ENCODE measurements around the gene MUC5AC. TPM values are rescaled to one million over a fixed set of nuclear protein-coding genes. Genes with fewer than 3 reads are reported as not detected.
A peak's percentile ranks its signal among the peaks of the same experiment; 100 is the strongest.
"Not testable (repeated sequence)": the region's sequence is repeated elsewhere in the genome, so short reads cannot be mapped to it uniquely, and the experiment has no call there.

Gene MUC5AC
- total and polyA plus RNA-seq, 5 donors: not detected

DNA sequence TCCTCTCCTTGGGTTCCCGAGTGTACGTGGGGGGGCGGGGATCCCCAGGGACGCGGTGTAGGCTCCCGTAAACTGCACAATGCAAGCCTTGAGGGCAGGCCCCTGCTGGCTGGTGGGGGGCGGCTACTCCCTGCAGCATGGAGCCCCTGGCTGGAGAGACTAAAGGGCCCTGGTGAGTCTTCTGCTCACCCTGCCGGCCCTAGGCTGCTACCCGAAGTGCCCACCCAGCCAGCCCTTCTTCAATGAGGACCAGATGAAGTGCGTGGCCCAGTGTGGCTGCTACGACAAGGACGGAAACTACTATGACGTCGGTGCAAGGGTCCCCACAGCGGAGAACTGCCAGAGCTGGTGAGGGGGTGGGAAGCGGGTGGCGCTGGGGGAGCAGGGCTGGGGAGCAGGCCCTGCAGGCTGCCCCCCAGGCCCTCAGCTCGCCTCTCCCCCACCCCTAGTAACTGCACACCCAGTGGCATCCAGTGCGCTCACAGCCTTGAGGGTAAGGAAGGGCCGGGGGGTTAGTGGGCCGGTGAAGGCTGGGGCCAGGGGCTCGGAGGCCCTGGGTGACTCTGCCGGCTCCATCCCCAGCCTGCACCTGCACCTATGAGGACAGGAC is 81.9 kb downstream of the MUC5AC start:
- 87% methylated on average over 23 of the region's 23 CpGs for whole genome bisulfite sequencing
- Histone ChIP-seq H3K9me3 (ENCODE audit: control insufficient read depth, low read length) (no peaks in the 10 kb centered on the region), H3K27me3 (ENCODE audit: control insufficient read depth, insufficient read depth) (no peaks in the 10 kb centered on the region), H3K27ac (ENCODE audit: low read length) (no peak overlapping the region), H3K4me3 (ENCODE audit: low read length) (no peak overlapping the region), H3K4me1 (ENCODE audit: control insufficient read depth, insufficient read depth, low read length) (no peaks in the 10 kb centered on the region)
- ATAC-seq (no peak), DNase-seq (no peak)
- intact Hi-C loops (cut with DNase I): no loop called here

GRCh38 chr11:1240771-1241170 is 83.0 kb downstream of the MUC5AC start:
- DNase-seq: no peak

GRCh38 chr11:1241706-1242105 is 84.0 kb downstream of the MUC5AC start:
- no peak for ATAC-seq
- H3K27ac ChIP-seq (ENCODE audit: low read length): no peak overlapping the region
- no peak overlapping the region for H3K4me3 ChIP-seq (ENCODE audit: low read length)
- WGBS: 96% methylated on average over 20 of the region's 20 CpGs
- H3K4me1 ChIP-seq (ENCODE audit: control insufficient read depth, insufficient read depth, low read length): no peaks in the 10 kb centered on the region
- DNase-seq: no peak
- intact Hi-C loops (cut with DNase I): no loop called here
- no peaks in the 10 kb centered on the region for H3K27me3 ChIP-seq (ENCODE audit: control insufficient read depth, insufficient read depth)
- no peaks in the 10 kb centered on the region for H3K9me3 ChIP-seq (ENCODE audit: control insufficient read depth, low read length)

More at GRCh38 chr11:1240771-1241170, 83.0 kb downstream of the MUC5AC start:
- no peaks in the 10 kb centered on the region for H3K4me1 ChIP-seq (ENCODE audit: control insufficient read depth, insufficient read depth, low read length)
- no peak for ATAC-seq
- H3K4me3 ChIP-seq (ENCODE audit: low read length): no peak overlapping the region
- H3K9me3 ChIP-seq (ENCODE audit: control insufficient read depth, low read length): no peaks in the 10 kb centered on the region
- H3K27ac ChIP-seq (ENCODE audit: low read length): no peak overlapping the region
- H3K27me3 ChIP-seq (ENCODE audit: control insufficient read depth, insufficient read depth): no peaks in the 10 kb centered on the region
- WGBS: 94% methylated on average over 25 of the region's 25 CpGs
- intact Hi-C loops (cut with DNase I): no loop called here

DNA sequence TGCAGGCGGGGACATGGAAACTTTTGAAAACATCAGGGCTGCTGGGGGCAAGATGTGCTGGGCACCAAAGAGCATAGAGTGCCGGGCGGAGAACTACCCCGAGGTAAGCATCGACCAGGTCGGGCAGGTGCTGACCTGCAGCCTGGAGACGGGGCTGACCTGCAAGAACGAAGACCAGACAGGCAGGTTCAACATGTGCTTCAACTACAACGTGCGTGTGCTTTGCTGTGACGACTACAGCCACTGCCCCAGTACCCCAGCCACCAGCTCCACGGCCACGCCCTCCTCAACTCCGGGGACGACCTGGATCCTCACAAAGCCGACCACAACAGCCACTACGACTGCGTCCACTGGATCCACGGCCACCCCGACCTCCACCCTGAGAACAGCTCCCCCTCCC is 84.5 kb downstream of the MUC5AC start:
- DNase-seq (no peak), ATAC-seq (no peak)
- no peaks in the 10 kb centered on the region for H3K4me1 ChIP-seq (ENCODE audit: control insufficient read depth, insufficient read depth, low read length)
- H3K27ac ChIP-seq (ENCODE audit: low read length): no peak overlapping the region
- no peaks in the 10 kb centered on the region for H3K27me3 ChIP-seq (ENCODE audit: control insufficient read depth, insufficient read depth)
- WGBS: 95% methylated on average over 20 of the region's 20 CpGs
- H3K4me3 ChIP-seq (ENCODE audit: low read length): no peak overlapping the region
- intact Hi-C loops (cut with DNase I): no loop called here
- no peaks in the 10 kb centered on the region for H3K9me3 ChIP-seq (ENCODE audit: control insufficient read depth, low read length)

- WGBS: 95% methylated on average over 8 of the region's 11 CpGs
- not testable (repeated sequence) for DNase-seq
These were observed 85.0 kb downstream of the MUC5AC start for GRCh38 chr11:1242751-1243150.

DNA sequence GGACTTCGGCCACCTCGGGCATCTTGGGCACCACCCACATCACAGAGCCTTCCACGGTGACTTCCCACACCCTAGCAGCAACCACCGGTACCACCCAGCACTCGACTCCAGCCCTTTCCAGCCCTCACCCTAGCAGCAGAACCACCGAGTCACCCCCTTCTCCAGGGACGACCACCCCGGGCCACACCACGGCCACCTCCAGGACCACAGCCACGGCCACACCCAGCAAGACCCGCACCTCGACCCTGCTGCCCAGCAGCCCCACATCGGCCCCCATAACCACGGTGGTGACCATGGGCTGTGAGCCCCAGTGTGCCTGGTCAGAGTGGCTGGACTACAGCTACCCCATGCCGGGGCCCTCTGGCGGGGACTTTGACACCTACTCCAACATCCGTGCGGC is 85.8 kb downstream of the MUC5AC start:
- WGBS: 93% methylated on average over 13 of the region's 18 CpGs
- not testable (repeated sequence) for DNase-seq

More at GRCh38 chr11:1242751-1243150, 85.0 kb downstream of the MUC5AC start:
- H3K27ac ChIP-seq (ENCODE audit: low read length); H3K4me1 ChIP-seq (ENCODE audit: control insufficient read depth, insufficient read depth, low read length); H3K4me3 ChIP-seq (ENCODE audit: low read length); H3K9me3 ChIP-seq (ENCODE audit: control insufficient read depth, low read length); ATAC-seq; intact Hi-C loops (cut with DNase I); H3K27me3 ChIP-seq (ENCODE audit: control insufficient read depth, insufficient read depth): not testable (repeated sequence)

DNA sequence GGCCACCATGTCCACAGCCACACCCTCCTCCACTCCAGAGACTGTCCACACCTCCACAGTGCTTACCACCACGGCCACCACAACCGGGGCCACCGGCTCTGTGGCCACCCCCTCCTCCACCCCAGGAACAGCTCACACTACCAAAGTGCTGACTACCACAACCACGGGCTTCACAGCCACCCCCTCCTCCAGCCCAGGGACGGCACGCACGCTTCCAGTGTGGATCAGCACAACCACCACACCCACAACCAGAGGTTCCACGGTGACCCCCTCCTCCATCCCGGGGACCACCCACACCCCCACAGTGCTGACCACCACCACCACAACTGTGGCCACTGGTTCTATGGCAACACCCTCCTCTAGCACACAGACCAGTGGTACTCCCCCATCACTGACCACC is 86.8 kb downstream of the MUC5AC start:
- H3K27me3 ChIP-seq (ENCODE audit: control insufficient read depth, insufficient read depth); H3K4me1 ChIP-seq (ENCODE audit: control insufficient read depth, insufficient read depth, low read length); H3K9me3 ChIP-seq (ENCODE audit: control insufficient read depth, low read length); H3K27ac ChIP-seq (ENCODE audit: low read length); H3K4me3 ChIP-seq (ENCODE audit: low read length); intact Hi-C loops (cut with DNase I); ATAC-seq: not testable (repeated sequence)
- 98% methylated on average over 9 of the region's 9 CpGs for WGBS
- peak in 1 of 3 donors; percentile 10 for DNase-seq

More for the DNA sequence above, 85.8 kb downstream of the MUC5AC start:
- H3K4me3 ChIP-seq (ENCODE audit: low read length); H3K27ac ChIP-seq (ENCODE audit: low read length); H3K9me3 ChIP-seq (ENCODE audit: control insufficient read depth, low read length); ATAC-seq; H3K27me3 ChIP-seq (ENCODE audit: control insufficient read depth, insufficient read depth); H3K4me1 ChIP-seq (ENCODE audit: control insufficient read depth, insufficient read depth, low read length); intact Hi-C loops (cut with DNase I): not testable (repeated sequence)

DNA sequence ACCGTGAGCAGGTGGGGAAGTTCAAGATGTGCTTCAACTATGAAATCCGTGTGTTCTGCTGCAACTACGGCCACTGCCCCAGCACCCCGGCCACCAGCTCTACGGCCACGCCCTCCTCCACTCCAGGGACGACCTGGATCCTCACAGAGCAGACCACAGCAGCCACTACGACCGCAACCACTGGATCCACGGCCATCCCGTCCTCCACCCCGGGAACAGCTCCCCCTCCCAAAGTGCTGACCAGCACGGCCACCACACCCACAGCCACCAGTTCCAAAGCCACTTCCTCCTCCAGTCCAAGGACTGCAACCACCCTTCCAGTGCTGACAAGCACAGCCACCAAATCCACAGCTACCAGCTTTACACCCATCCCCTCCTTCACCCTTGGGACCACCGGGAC is 88.0 kb downstream of the MUC5AC start:
- ATAC-seq; H3K4me1 ChIP-seq (ENCODE audit: control insufficient read depth, insufficient read depth, low read length); H3K9me3 ChIP-seq (ENCODE audit: control insufficient read depth, low read length); intact Hi-C loops (cut with DNase I); H3K4me3 ChIP-seq (ENCODE audit: low read length); H3K27me3 ChIP-seq (ENCODE audit: control insufficient read depth, insufficient read depth); H3K27ac ChIP-seq (ENCODE audit: low read length): not testable (repeated sequence)
- DNase-seq: peak in 1 of 3 donors; percentile 20
- 95% methylated on average over 13 of the region's 14 CpGs for WGBS

DNA sequence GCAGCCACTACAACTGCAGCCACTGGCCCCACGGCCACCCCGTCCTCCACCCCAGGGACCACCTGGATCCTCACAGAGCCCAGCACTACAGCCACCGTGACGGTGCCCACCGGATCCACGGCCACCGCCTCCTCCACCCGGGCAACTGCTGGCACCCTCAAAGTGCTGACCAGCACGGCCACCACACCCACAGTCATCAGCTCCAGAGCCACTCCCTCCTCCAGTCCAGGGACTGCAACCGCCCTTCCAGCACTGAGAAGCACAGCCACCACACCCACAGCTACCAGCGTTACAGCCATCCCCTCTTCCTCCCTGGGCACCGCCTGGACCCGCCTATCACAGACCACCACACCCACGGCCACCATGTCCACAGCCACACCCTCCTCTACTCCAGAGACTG is 88.5 kb downstream of the MUC5AC start:
- H3K4me3 ChIP-seq (ENCODE audit: low read length); H3K27me3 ChIP-seq (ENCODE audit: control insufficient read depth, insufficient read depth); H3K4me1 ChIP-seq (ENCODE audit: control insufficient read depth, insufficient read depth, low read length); H3K27ac ChIP-seq (ENCODE audit: low read length); DNase-seq; H3K9me3 ChIP-seq (ENCODE audit: control insufficient read depth, low read length); ATAC-seq; intact Hi-C loops (cut with DNase I): not testable (repeated sequence)
- WGBS: 87% methylated on average over 14 of the region's 14 CpGs

DNA sequence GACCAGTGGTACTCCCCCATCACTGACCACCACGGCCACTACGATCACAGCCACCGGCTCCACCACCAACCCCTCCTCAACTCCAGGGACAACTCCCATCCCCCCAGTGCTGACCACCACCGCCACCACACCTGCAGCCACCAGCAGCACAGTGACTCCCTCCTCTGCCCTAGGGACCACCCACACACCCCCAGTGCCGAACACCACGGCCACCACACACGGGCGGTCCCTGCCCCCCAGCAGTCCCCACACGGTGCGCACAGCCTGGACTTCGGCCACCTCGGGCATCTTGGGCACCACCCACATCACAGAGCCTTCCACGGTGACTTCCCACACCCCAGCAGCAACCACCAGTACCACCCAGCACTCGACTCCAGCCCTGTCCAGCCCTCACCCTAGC is 89.3 kb downstream of the MUC5AC start:
- ATAC-seq; DNase-seq; H3K27ac ChIP-seq (ENCODE audit: low read length); H3K27me3 ChIP-seq (ENCODE audit: control insufficient read depth, insufficient read depth); H3K4me3 ChIP-seq (ENCODE audit: low read length); intact Hi-C loops (cut with DNase I); H3K9me3 ChIP-seq (ENCODE audit: control insufficient read depth, low read length); H3K4me1 ChIP-seq (ENCODE audit: control insufficient read depth, insufficient read depth, low read length): not testable (repeated sequence)
- WGBS: 89% methylated on average over 14 of the region's 14 CpGs

GRCh38 chr11:1248951-1249350 is 91.2 kb downstream of the MUC5AC start:
- intact Hi-C loops (cut with DNase I); ATAC-seq; H3K4me1 ChIP-seq (ENCODE audit: control insufficient read depth, insufficient read depth, low read length); H3K4me3 ChIP-seq (ENCODE audit: low read length); H3K9me3 ChIP-seq (ENCODE audit: control insufficient read depth, low read length); H3K27me3 ChIP-seq (ENCODE audit: control insufficient read depth, insufficient read depth); H3K27ac ChIP-seq (ENCODE audit: low read length): not testable (repeated sequence)
- WGBS: 90% methylated on average over 10 of the region's 18 CpGs
- DNase-seq: peak in 1 of 3 donors; percentile 16

- WGBS: 95% methylated on average over 5 of the region's 12 CpGs
- intact Hi-C loops (cut with DNase I): not testable (repeated sequence)
These were observed 92.7 kb downstream of the MUC5AC start for GRCh38 chr11:1250411-1250810.

More at GRCh38 chr11:1250411-1250810, 92.7 kb downstream of the MUC5AC start:
- not testable (repeated sequence) for H3K4me1 ChIP-seq (ENCODE audit: control insufficient read depth, insufficient read depth, low read length); H3K27me3 ChIP-seq (ENCODE audit: control insufficient read depth, insufficient read depth); H3K27ac ChIP-seq (ENCODE audit: low read length); ATAC-seq; H3K4me3 ChIP-seq (ENCODE audit: low read length); H3K9me3 ChIP-seq (ENCODE audit: control insufficient read depth, low read length)
- peak in 1 of 3 donors; percentile 24 for DNase-seq
